Measurements from ENCODE around the gene LRG1.

The LRG1 gene

GRCh38 chr19:4507804-4508203 is 32.0 kb downstream of the LRG1 start:
- POLR2A ChIA-PET, result no interaction called here
- Histone ChIP-seq H3K4me1 (ENCODE audit: control insufficient read depth, insufficient read depth, low read length) (no peaks in the 10 kb centered on the region), H3K9me3 (ENCODE audit: control insufficient read depth, insufficient read depth, low read depth, low read length) (no peaks in the 10 kb centered on the region), H3K36me3 (ENCODE audit: control insufficient read depth in 2 of 2, insufficient read depth in 1 of 2, low read length in 2 of 2) (peaks cover 0 to 38% of the 10 kb centered on the region in 2 experiments; a peak in 2 of 3 replicates), H3K27ac (ENCODE audit: extremely low read depth, low read depth, low read length) (no peak overlapping the region), H3K4me3 (ENCODE audit: low read depth, low read length) (no peak overlapping the region)
- TF ChIP-seq ZNF600 (tag by site-specific recombination; IDR thresholded peaks at IDR 0.05) (no peak), HOXC10 (CRISPR knock-in tag; IDR thresholded peaks at IDR 0.05) (no peak), ZNF350 (tag by site-specific recombination; IDR thresholded peaks at IDR 0.05) (no peak), HIC1 (tag by site-specific recombination; IDR thresholded peaks at IDR 0.05) (no peak), ZNF626 (tag by site-specific recombination; IDR thresholded peaks at IDR 0.05) (no peak), ZNF18 (tag by site-specific recombination; IDR thresholded peaks at IDR 0.05) (no peak), GLI2 (tag by site-specific recombination; IDR thresholded peaks at IDR 0.05; ENCODE audit: borderline replicate concordance, low read depth) (no peak), ZNF548 (tag by site-specific recombination; IDR thresholded peaks at IDR 0.05) (no peak), ZNF580 (tag by site-specific recombination; IDR thresholded peaks at IDR 0.05) (no peak), ZNF184 (tag by site-specific recombination; IDR thresholded peaks at IDR 0.05) (no peak), ZNF148 (tag by site-specific recombination; IDR thresholded peaks at IDR 0.05; ENCODE audit: borderline replicate concordance) (no peak), ZFP69B (tag by site-specific recombination; IDR thresholded peaks at IDR 0.05) (no peak), ZNF280D (tag by site-specific recombination; IDR thresholded peaks at IDR 0.05) (no peak), ZNF140 (tag by site-specific recombination; IDR thresholded peaks at IDR 0.05) (no peak), ZBTB1 (tag by site-specific recombination; IDR thresholded peaks at IDR 0.05) (no peak), ZNF830 (tag by site-specific recombination; IDR thresholded peaks at IDR 0.05; ENCODE audit: low read depth) (no peak), ZBTB20 (tag by site-specific recombination; IDR thresholded peaks at IDR 0.05) (no peak)
- CTCF ChIA-PET, result interaction anchor here (0.6 to 3.6 kb wide), 3 partner anchors 13 to 815 kb away, joined by 4 to 24 read pairs (median 5); no protein-coding TSS in a partner anchor
